Rectal smooth muscle tissue (tissue), 1 donor: ENCODE results near the gene NETO1.

Source experiments
- H3K27ac ChIP-seq: one replicate; pipeline ENCODE4 v1.7.0; 2013; ENCODE audit warnings: low read depth, low read length, inconsistent platforms
- H3K27me3 ChIP-seq: one replicate; pipeline ENCODE4 v1.7.0; 2013; ENCODE audit warnings: low read length; ENCODE audit not compliant: control insufficient read depth, insufficient read depth
- H3K36me3 ChIP-seq: one replicate; pipeline ENCODE4 v1.7.0; 2013; ENCODE audit warnings: low read length; ENCODE audit not compliant: control insufficient read depth, insufficient read depth
- H3K4me1 ChIP-seq: one replicate; pipeline ENCODE4 v1.7.0; 2013; ENCODE audit warnings: low read length; ENCODE audit not compliant: control insufficient read depth, insufficient read depth
- H3K4me3 ChIP-seq: one replicate; pipeline ENCODE4 v1.7.0; 2013; ENCODE audit warnings: low read length
- H3K9ac ChIP-seq: one replicate; pipeline ENCODE4 v1.7.0; 2013; ENCODE audit warnings: low read length

Gene NETO1

DNA sequence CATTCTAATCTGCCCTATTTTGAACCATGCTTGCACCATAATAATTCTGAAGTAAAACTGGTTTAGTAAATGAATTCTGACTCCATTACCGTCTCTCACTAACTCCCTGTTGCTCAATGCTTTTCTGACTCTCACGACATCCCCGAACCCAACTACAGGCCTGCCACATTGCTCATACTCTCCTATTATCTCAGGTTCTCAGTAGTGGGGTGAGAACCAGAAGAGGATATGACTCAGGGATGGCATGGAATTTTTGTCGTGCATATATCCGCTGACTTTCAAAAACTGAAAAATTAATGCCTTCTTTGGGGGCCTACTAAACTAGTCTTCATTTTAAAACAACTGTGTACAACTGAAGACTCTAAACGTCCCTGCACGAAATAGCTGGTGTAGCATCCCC, 34.3 kb downstream of the NETO1 start:
- no peak overlapping the region for H3K27ac ChIP-seq
- no peaks in the 10 kb centered on the region for H3K4me1 ChIP-seq
- no peak overlapping the region for H3K9ac ChIP-seq
- H3K4me3 ChIP-seq = no peak overlapping the region
- no peaks in the 10 kb centered on the region for H3K36me3 ChIP-seq
- no peaks in the 10 kb centered on the region for H3K27me3 ChIP-seq

- Histone ChIP-seq H3K9ac (no peak overlapping the region), H3K27ac (no peak overlapping the region), H3K4me3 (no peak overlapping the region), H3K36me3 (no peaks in the 10 kb centered on the region), H3K4me1 (no peaks in the 10 kb centered on the region), H3K27me3 (no peaks in the 10 kb centered on the region)
Observed at GRCh38 chr18:72830109-72830508, 37.7 kb downstream of the NETO1 start.

- no peak overlapping the region for H3K27ac ChIP-seq
- H3K27me3 ChIP-seq = no peaks in the 10 kb centered on the region
- H3K4me1 ChIP-seq = no peaks in the 10 kb centered on the region
- H3K9ac ChIP-seq = no peak overlapping the region
- no peaks in the 10 kb centered on the region for H3K36me3 ChIP-seq
- H3K4me3 ChIP-seq = no peak overlapping the region
Observed at GRCh38 chr18:72828601-72829000, 39.2 kb downstream of the NETO1 start.

- no peak overlapping the region for H3K4me3 ChIP-seq
- H3K27me3 ChIP-seq = no peaks in the 10 kb centered on the region
- H3K27ac ChIP-seq = no peak overlapping the region
- no peaks in the 10 kb centered on the region for H3K36me3 ChIP-seq
- no peak overlapping the region for H3K9ac ChIP-seq
- H3K4me1 ChIP-seq = no peaks in the 10 kb centered on the region
Observed at GRCh38 chr18:72826736-72827135, 41.1 kb downstream of the NETO1 start.

- Histone ChIP-seq H3K4me1 (no peaks in the 10 kb centered on the region), H3K9ac (no peak overlapping the region), H3K27me3 (no peaks in the 10 kb centered on the region), H3K4me3 (no peak overlapping the region), H3K36me3 (no peaks in the 10 kb centered on the region), H3K27ac (no peak overlapping the region)
Observed at GRCh38 chr18:72823345-72823744, 44.4 kb downstream of the NETO1 start.

DNA sequence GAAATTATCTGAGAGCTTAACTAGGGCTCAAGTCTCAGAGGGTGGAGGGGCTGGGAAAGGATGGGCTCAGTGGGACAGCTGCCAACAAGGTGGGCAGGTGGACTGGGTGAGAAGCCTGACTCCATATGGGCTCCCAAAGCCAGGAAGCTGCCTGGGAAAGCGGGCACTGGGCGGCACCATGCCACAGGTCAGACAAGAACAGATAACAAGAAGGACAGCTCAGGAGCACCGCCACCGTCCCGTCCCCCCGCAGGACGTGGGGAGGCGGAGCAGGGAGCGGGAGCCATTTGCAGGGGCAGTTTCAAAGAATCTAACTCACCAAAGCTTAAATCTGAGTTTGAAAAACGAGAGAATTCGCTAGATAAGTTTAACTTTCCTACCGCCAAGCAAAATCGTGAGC, 45.6 kb downstream of the NETO1 start:
- Histone ChIP-seq H3K9ac (no peak overlapping the region), H3K4me3 (no peak overlapping the region), H3K27ac (no peak overlapping the region), H3K4me1 (no peaks in the 10 kb centered on the region), H3K36me3 (no peaks in the 10 kb centered on the region), H3K27me3 (no peaks in the 10 kb centered on the region)

- no peaks in the 10 kb centered on the region for H3K27me3 ChIP-seq
- no peaks in the 10 kb centered on the region for H3K36me3 ChIP-seq
- no peaks in the 10 kb centered on the region for H3K4me1 ChIP-seq
- H3K4me3 ChIP-seq = no peak overlapping the region
- no peak overlapping the region for H3K9ac ChIP-seq
- no peak overlapping the region for H3K27ac ChIP-seq
Observed at GRCh38 chr18:72820571-72820970, 47.2 kb downstream of the NETO1 start.

GRCh38 chr18:72819050-72819449, 48.7 kb downstream of the NETO1 start:
- Histone ChIP-seq H3K27me3 (no peaks in the 10 kb centered on the region), H3K9ac (no peak overlapping the region), H3K36me3 (no peaks in the 10 kb centered on the region), H3K27ac (no peak overlapping the region), H3K4me3 (no peak overlapping the region), H3K4me1 (no peaks in the 10 kb centered on the region)

GRCh38 chr18:72811047-72811446, 56.7 kb downstream of the NETO1 start:
- Histone ChIP-seq H3K36me3 (no peaks in the 10 kb centered on the region), H3K9ac (no peak overlapping the region), H3K27me3 (no peaks in the 10 kb centered on the region), H3K4me1 (no peaks in the 10 kb centered on the region), H3K27ac (no peak overlapping the region), H3K4me3 (no peak overlapping the region)

GRCh38 chr18:72808680-72809079, 59.1 kb downstream of the NETO1 start:
- H3K36me3 ChIP-seq = no peaks in the 10 kb centered on the region
- no peak overlapping the region for H3K27ac ChIP-seq
- no peaks in the 10 kb centered on the region for H3K4me1 ChIP-seq
- no peak overlapping the region for H3K9ac ChIP-seq
- no peaks in the 10 kb centered on the region for H3K27me3 ChIP-seq
- no peak overlapping the region for H3K4me3 ChIP-seq

DNA sequence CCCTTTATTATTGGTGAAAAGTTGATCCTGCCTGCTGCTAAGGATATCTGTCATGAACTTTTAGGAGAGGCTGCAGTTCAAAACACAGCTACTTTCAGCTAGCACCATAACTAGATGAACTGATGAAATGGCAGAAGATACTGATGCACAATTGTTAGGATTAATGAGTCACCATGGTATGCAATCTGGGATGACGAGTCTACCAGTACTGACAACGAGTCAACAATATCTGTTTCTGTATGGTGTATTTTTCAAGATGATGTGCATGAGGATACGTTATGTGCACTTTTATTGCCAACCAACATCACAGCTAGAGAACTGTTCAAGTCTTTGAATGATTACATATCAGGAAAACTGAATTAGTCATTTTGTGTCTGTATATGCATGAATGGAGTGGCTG, 68.7 kb downstream of the NETO1 start:
- Histone ChIP-seq H3K4me3 (no peak overlapping the region), H3K27me3 (no peaks in the 10 kb centered on the region), H3K27ac (no peak overlapping the region), H3K9ac (no peak overlapping the region), H3K36me3 (no peaks in the 10 kb centered on the region), H3K4me1 (no peaks in the 10 kb centered on the region)

DNA sequence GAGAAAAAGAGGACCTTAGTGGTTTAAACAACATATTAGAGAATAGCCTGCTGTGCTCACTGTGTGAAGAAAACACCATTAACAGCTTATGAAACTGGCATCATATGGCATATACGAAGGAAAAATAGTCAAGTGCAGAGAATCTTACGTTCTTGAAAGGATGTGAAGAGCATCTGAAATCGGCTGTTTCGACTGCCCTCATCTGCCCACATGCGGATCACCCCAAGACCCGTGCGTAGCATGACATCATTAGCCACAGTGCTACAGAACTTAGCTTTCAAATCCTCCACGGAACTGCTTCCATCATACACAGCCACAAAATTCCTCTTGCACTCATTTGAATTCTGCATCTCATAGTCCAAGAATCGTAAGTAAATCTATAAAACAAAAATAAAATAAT, 84.3 kb downstream of the NETO1 start:
- H3K4me3 ChIP-seq = no peak overlapping the region
- no peak overlapping the region for H3K27ac ChIP-seq
- no peaks in the 10 kb centered on the region for H3K27me3 ChIP-seq
- H3K9ac ChIP-seq = no peak overlapping the region
- H3K4me1 ChIP-seq = no peaks in the 10 kb centered on the region
- no peaks in the 10 kb centered on the region for H3K36me3 ChIP-seq

GRCh38 chr18:72774914-72775313, 92.9 kb downstream of the NETO1 start:
- H3K36me3 ChIP-seq = no peaks in the 10 kb centered on the region
- H3K4me1 ChIP-seq = no peaks in the 10 kb centered on the region
- no peak overlapping the region for H3K9ac ChIP-seq
- H3K27me3 ChIP-seq = no peaks in the 10 kb centered on the region
- no peak overlapping the region for H3K27ac ChIP-seq
- no peak overlapping the region for H3K4me3 ChIP-seq

DNA sequence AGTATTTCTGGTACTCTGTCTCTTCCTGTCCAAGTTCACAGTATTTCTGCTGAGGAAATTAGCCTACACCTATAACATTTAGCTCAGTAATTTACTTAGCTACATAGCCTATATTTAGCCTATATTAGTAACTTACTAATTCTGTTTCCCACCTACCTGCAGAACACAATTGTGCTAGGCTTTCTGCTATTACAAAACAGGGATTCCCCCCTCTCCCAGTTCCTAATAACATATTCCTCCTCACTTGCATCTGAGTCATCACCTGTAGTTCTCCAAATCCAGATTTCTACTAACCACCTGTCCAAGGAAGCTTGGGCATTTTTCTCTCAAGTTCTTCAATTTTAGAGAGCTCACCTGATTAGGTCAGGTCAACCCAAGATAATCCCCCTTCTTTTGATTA, 94.9 kb downstream of the NETO1 start:
- no peaks in the 10 kb centered on the region for H3K36me3 ChIP-seq
- H3K9ac ChIP-seq = no peak overlapping the region
- no peak overlapping the region for H3K27ac ChIP-seq
- no peak overlapping the region for H3K4me3 ChIP-seq
- H3K27me3 ChIP-seq = no peaks in the 10 kb centered on the region
- H3K4me1 ChIP-seq = no peaks in the 10 kb centered on the region
